Astrocyte (in vitro differentiated cells and primary cell): ENCODE results near the gene LRP1B. TPM values are rescaled to one million over a fixed set of nuclear protein-coding genes. Genes with fewer than 3 reads are reported as not detected.

ENCODE experiments used
- DNase-seq: peaks from one replicate; pipeline ENCODE4 v3.0.0-alpha.2; 2010; ENCODE audit warnings: low read depth
- FAIRE-seq: peaks from 2 replicates; lab custom pipeline; 2011; peaks lifted over from hg19 to GRCh38; lab: Jason Lieb, UNC
- H2AFZ ChIP-seq: 2 replicates; pipeline ENCODE4 v1.6.0; 2012; ENCODE audit warnings: low read depth, low read length, inconsistent platforms
- H3K27ac ChIP-seq: 2 replicates; pipeline ENCODE4 v1.5.1; 2011; ENCODE audit warnings: low read depth, low read length, inconsistent platforms
- H3K27me3 ChIP-seq: 2 replicates; pipeline ENCODE4 v1.6.0; 2011; ENCODE audit warnings: low read length, inconsistent platforms; ENCODE audit not compliant: insufficient read depth
- H3K36me3 ChIP-seq: 2 replicates; pipeline ENCODE4 v1.5.1; 2011; ENCODE audit warnings: low read length, inconsistent platforms; ENCODE audit not compliant: insufficient read depth
- H3K4me1 ChIP-seq: 2 replicates; pipeline ENCODE4 v1.5.1; 2011; ENCODE audit warnings: low read length, inconsistent platforms; ENCODE audit not compliant: insufficient read depth
- H3K4me2 ChIP-seq: 2 replicates; pipeline ENCODE4 v1.6.0; 2012; ENCODE audit warnings: low read length, inconsistent platforms
- H3K4me3 ChIP-seq: 2 replicates; pipeline ENCODE4 v1.5.1; 2011; ENCODE audit warnings: low read depth, mild to moderate bottlenecking, low read length, inconsistent platforms; ENCODE audit not compliant: insufficient read depth
- H3K79me2 ChIP-seq: 2 replicates; pipeline ENCODE4 v1.6.0; 2012; ENCODE audit warnings: mild to moderate bottlenecking, low read length, inconsistent platforms; ENCODE audit not compliant: insufficient read depth
- H3K9ac ChIP-seq: 2 replicates; pipeline ENCODE4 v1.6.0; 2012; ENCODE audit warnings: mild to moderate bottlenecking, low read length, inconsistent platforms
- H3K9me3 ChIP-seq: 2 replicates; pipeline ENCODE4 v1.5.1; 2012; ENCODE audit warnings: low read depth, mild to moderate bottlenecking, low read length, inconsistent platforms; ENCODE audit not compliant: insufficient read depth
- H4K20me1 ChIP-seq: 2 replicates; pipeline ENCODE4 v1.6.0; 2012; ENCODE audit warnings: low read length, inconsistent platforms; ENCODE audit not compliant: insufficient read depth
- H3K27ac Mint-ChIP-seq: one replicate; pipeline ENCODE4 v1.8.0; 2021; ENCODE audit warnings: mild to moderate bottlenecking, mixed read lengths; ENCODE audit not compliant: unreplicated experiment
- H3K27me3 Mint-ChIP-seq: one replicate; pipeline ENCODE4 v1.8.0; 2021; ENCODE audit warnings: low read depth, mixed read lengths; ENCODE audit not compliant: unreplicated experiment
- H3K36me3 Mint-ChIP-seq: one replicate; pipeline ENCODE4 v1.8.0; 2021; ENCODE audit warnings: low read depth, mixed read lengths; ENCODE audit not compliant: unreplicated experiment
- H3K4me1 Mint-ChIP-seq: one replicate; pipeline ENCODE4 v1.8.0; 2021; ENCODE audit warnings: low read depth, mixed read lengths; ENCODE audit not compliant: unreplicated experiment
- H3K4me3 Mint-ChIP-seq: one replicate; pipeline ENCODE4 v1.8.0; 2021; ENCODE audit warnings: mild to moderate bottlenecking, moderate library complexity, mixed read lengths; ENCODE audit not compliant: unreplicated experiment
- H3K9me3 Mint-ChIP-seq: one replicate; pipeline ENCODE4 v1.8.0; 2021; ENCODE audit warnings: mild to moderate bottlenecking, mixed read lengths; ENCODE audit not compliant: unreplicated experiment
- EZH2 ChIP-seq: IDR thresholded peaks from 2 replicates; pipeline ENCODE4 v1.6.1; 2012; ENCODE audit warnings: mild to moderate bottlenecking, low read length, inconsistent platforms; ENCODE audit not compliant: insufficient read depth
- total RNA-seq: library from RNA; stranded (reverse); gene quantifications from 2 replicates; pipeline ENCODE4 v1.2.1, GENCODE V29; 2021
- TF ChIP-seq, protein P1 (sequence below): IDR thresholded peaks from 2 replicates; pipeline ENCODE4 v1.5.1; 2011; ENCODE audit warnings: low read depth, mild to moderate bottlenecking, inconsistent platforms, low read length, moderate library complexity; ENCODE audit not compliant: insufficient read depth

Gene LRP1B
- total RNA-seq, 1 donor from 2014 or later = 1.5 TPM

GRCh38 chr2:142052220-142052863 lies 78.5 kb downstream of the LRP1B start:
- no peaks in the 10 kb centered on the region for H3K4me1 Mint-ChIP-seq
- H3K27ac Mint-ChIP-seq = no peak overlapping the region
- no peak for FAIRE-seq

DNA sequence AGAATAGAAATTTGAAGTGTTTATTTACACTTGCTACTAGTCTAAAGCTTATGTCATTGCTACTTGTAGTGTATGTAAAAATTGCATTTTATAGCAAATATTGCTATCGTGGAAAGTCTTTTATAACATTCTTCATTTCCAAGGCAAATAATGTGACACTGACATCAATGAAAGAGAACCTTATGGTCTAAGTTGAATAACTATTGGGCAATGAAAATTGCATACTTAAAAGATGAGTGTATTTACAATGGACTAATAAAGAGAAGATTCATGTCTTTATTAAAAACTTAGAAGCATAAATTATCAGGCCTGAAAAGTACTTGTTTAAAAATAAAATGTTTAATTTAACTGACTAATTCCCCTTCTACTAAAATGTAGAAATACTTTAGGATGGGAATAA lies 82.2 kb downstream of the LRP1B start:
- no peak overlapping the region for H3K27ac Mint-ChIP-seq
- Histone ChIP-seq H3K27ac (no peak overlapping the region), H3K27me3 (no peaks in the 10 kb centered on the region), H3K79me2 (no peaks in the 10 kb centered on the region), H3K36me3 (no peaks in the 10 kb centered on the region), H3K4me3 (no peak overlapping the region), H4K20me1 (no peaks in the 10 kb centered on the region), H3K9ac (no peak overlapping the region), H3K4me1 (peaks cover 7% of the 10 kb centered on the region), H3K9me3 (no peaks in the 10 kb centered on the region), H3K4me2 (no peak overlapping the region), H2AFZ (no peak overlapping the region)
- H3K4me1 Mint-ChIP-seq = no peaks in the 10 kb centered on the region
- DNase-seq = peak; percentile 44
- no peaks in the 10 kb centered on the region for H3K27me3 Mint-ChIP-seq
- TF ChIP-seq EZH2 = no peak
- TF ChIP-seq, protein P1, sequence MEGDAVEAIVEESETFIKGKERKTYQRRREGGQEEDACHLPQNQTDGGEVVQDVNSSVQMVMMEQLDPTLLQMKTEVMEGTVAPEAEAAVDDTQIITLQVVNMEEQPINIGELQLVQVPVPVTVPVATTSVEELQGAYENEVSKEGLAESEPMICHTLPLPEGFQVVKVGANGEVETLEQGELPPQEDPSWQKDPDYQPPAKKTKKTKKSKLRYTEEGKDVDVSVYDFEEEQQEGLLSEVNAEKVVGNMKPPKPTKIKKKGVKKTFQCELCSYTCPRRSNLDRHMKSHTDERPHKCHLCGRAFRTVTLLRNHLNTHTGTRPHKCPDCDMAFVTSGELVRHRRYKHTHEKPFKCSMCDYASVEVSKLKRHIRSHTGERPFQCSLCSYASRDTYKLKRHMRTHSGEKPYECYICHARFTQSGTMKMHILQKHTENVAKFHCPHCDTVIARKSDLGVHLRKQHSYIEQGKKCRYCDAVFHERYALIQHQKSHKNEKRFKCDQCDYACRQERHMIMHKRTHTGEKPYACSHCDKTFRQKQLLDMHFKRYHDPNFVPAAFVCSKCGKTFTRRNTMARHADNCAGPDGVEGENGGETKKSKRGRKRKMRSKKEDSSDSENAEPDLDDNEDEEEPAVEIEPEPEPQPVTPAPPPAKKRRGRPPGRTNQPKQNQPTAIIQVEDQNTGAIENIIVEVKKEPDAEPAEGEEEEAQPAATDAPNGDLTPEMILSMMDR = no peak
- H3K9me3 Mint-ChIP-seq = no peaks in the 10 kb centered on the region
- FAIRE-seq = no peak
- H3K36me3 Mint-ChIP-seq = no peaks in the 10 kb centered on the region
- H3K4me3 Mint-ChIP-seq = no peak overlapping the region

More at GRCh38 chr2:142052220-142052863, 78.5 kb downstream of the LRP1B start:
- H3K27me3 ChIP-seq = no peaks in the 10 kb centered on the region
- H3K9ac ChIP-seq = no peak overlapping the region
- no peak overlapping the region for H3K4me2 ChIP-seq
- no peak overlapping the region for H3K27ac ChIP-seq
- no peak overlapping the region for H2AFZ ChIP-seq
- H4K20me1 ChIP-seq = no peaks in the 10 kb centered on the region
- Mint-ChIP-seq H3K27me3 (no peaks in the 10 kb centered on the region), H3K4me3 (no peak overlapping the region), H3K9me3 (no peaks in the 10 kb centered on the region), H3K36me3 (no peaks in the 10 kb centered on the region)
- no peak overlapping the region for H3K4me3 ChIP-seq
- no peaks in the 10 kb centered on the region for H3K79me2 ChIP-seq
- H3K9me3 ChIP-seq = no peaks in the 10 kb centered on the region
- H3K4me1 ChIP-seq = no peaks in the 10 kb centered on the region
- TF ChIP-seq, protein P1 = no peak
- TF ChIP-seq EZH2 = no peak
- no peaks in the 10 kb centered on the region for H3K36me3 ChIP-seq
- no peak for DNase-seq

DNA sequence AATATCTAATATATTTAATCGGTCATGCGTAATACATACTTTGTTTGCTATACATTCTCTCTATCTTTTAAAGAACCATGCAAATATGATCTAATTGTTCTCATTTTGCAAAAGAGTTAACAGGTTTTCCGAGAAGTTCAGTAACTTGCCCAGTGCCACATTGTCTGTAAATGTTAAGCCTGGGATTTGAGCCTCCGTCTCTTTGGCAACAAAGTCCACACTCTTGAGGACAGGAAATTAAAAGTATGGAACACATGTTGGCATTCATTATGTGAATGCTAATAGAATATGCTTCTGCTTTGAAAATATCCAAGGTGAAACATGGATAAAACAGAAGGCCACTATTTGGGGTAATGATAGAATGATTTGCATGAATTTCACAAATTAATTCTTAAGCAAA lies 85.2 kb downstream of the LRP1B start:
- H3K4me2 ChIP-seq = no peak overlapping the region
- peaks cover 10% of the 10 kb centered on the region for H3K4me1 Mint-ChIP-seq
- TF ChIP-seq, protein P1 = no peak
- no peak for TF ChIP-seq EZH2
- no peak for DNase-seq
- peaks cover 27% of the 10 kb centered on the region for H3K4me1 ChIP-seq
- H3K79me2 ChIP-seq = no peaks in the 10 kb centered on the region
- no peaks in the 10 kb centered on the region for H3K9me3 ChIP-seq
- H2AFZ ChIP-seq = no peak overlapping the region
- no peaks in the 10 kb centered on the region for H3K9me3 Mint-ChIP-seq
- FAIRE-seq = no peak
- no peak overlapping the region for H3K27ac ChIP-seq
- H3K9ac ChIP-seq = no peak overlapping the region
- H3K27me3 ChIP-seq = no peaks in the 10 kb centered on the region
- H3K27me3 Mint-ChIP-seq = no peaks in the 10 kb centered on the region
- no peak overlapping the region for H3K27ac Mint-ChIP-seq
- no peak overlapping the region for H3K4me3 Mint-ChIP-seq
- no peaks in the 10 kb centered on the region for H3K36me3 Mint-ChIP-seq
- H3K36me3 ChIP-seq = no peaks in the 10 kb centered on the region
- H3K4me3 ChIP-seq = no peak overlapping the region
- no peaks in the 10 kb centered on the region for H4K20me1 ChIP-seq
